LoVo (cell line): ENCODE measurements around the gene GH2.

Experiments used
- DNase-seq: peaks from one replicate; pipeline ENCODE4 v3.0.0-alpha.2; 2016; ENCODE audit warnings: low spot score

Gene GH2

GRCh38 chr17:63840591-63841349 is 41.0 kb downstream of the GH2 start:
- no peak for DNase-seq

DNA sequence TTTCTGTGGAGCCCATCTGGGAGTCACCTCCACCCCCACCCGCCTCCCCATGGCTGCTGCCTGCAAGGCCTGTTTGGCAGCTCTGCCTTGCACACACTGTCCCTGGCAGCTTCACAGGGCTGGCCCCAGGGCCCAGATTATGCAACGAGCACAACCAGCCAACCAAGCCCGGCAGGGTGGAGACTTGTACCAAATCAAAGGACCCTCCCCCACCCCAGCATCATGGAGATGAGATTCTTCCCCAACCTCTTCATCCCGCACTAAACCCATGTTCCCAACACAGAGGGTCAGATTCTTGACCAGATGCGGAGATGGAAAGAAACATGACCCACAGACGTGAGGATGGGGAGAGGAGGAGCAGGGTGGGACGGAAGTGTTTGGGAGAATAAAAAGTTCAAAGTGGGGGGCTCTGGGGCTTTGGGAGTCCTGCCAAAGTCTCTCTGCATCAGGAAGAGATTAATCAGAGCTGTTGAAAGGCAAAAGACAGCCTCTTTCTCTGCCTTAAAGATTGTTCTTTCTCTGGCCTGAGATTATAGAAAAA is 43.0 kb downstream of the GH2 start:
- no peak for DNase-seq

GRCh38 chr17:63837962-63838600 is 43.7 kb downstream of the GH2 start:
- DNase-seq, result no peak

GRCh38 chr17:63837480-63837879 is 44.3 kb downstream of the GH2 start:
- no peak for DNase-seq

DNA sequence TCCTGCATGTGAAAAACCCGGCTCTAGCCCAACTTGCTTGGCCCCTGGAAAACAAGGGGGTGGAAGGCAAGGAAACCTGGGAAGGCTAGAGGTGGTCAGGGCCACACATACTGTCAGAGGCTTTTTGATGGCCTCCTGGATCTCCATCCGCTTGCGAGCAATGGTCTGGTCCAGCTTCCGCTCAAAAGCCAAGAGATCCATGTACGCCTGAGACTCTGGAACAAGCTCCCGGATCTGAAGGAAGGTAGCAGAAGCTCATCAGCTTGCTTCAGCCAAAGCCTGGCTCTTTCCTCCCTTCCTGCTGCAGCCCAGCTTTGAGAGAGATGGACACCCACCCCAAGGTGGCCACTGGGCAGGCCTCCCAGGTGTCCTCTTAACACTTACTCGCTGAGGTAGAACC is 44.9 kb downstream of the GH2 start:
- no peak for DNase-seq

- no peak for DNase-seq
Observed at GRCh38 chr17:63835167-63835720, 46.5 kb downstream of the GH2 start.

GRCh38 chr17:63834431-63835166 is 47.1 kb downstream of the GH2 start:
- peak; percentile 58 for DNase-seq

DNA sequence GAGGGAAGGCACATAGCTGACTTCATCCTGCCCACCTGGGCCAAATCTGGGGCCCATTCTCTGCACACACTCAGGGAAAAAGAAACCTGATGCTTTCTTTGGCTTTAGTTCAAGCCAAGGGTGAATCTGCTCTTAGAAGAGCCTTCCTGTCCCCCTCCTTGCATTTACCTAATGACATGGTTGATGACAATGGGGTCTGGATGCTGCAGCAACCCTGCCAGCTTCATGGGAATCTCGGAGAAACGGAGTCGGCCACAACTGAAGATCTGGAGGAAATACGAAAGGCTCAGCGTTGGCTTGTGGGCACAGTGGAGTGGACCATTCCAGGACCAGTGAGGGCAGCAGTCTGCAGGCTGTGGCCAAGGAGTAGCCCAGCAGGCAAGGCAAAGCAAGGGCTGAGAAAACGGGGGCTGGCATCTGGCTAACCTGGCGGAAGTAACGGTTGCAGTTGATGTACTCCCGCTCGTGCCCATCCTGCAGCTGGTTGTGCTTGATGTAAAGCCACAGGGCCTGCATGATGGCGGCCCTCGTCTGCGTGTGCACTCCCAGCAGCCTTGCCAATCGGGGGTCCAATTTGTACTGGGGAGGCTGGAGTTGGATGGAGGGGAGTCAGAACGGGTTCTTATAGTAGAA is 47.9 kb downstream of the GH2 start:
- DNase-seq, result no peak

- DNase-seq, result no peak
Observed at GRCh38 chr17:63833026-63833740, 48.6 kb downstream of the GH2 start.

GRCh38 chr17:63832455-63832854 is 49.3 kb downstream of the GH2 start:
- no peak for DNase-seq

DNA sequence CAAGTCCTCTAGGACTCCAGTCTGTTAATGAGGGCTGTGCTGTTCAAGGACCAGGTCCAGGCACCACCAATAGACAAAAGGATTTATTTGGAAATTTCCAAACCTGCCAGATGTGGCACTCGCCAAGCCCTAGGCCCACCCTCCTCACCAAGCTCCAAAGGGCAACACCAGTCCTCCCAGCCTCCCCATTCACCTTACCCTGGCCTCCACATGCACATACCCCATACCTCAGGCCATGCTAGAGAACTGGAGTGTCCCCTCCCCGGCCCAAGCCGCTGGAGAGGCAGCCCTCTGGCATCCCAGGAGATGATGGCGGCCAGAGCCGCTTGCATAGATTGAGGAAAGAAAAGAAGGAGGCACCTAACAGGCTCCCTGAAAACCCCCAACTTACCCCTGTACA is 49.7 kb downstream of the GH2 start:
- DNase-seq, result no peak

- no peak for DNase-seq
Observed at GRCh38 chr17:63831505-63831904, 50.2 kb downstream of the GH2 start.

- no peak for DNase-seq
Observed at GRCh38 chr17:63830904-63831491, 50.7 kb downstream of the GH2 start.

GRCh38 chr17:63830278-63830677 is 51.5 kb downstream of the GH2 start:
- DNase-seq, result no peak
